GM06990 (cell line): Measurements from ENCODE around the gene RPL37.

ENCODE experiments used
- DNase-seq: peaks from one replicate; pipeline ENCODE4 v3.0.0-alpha.2; 2011; ENCODE audit not compliant: insufficient read length; ENCODE audit errors: extremely low read depth
- H3K27me3 ChIP-seq: replicated peaks from 2 replicates; pipeline ENCODE4 v1.6.0; 2011; ENCODE audit warnings: low read length; ENCODE audit not compliant: control insufficient read depth, insufficient read depth
- H3K36me3 ChIP-seq: 2 replicates; pipeline ENCODE4 v1.5.1; 2011; ENCODE audit warnings: low read length; ENCODE audit not compliant: control insufficient read depth, insufficient read depth
- H3K4me3 ChIP-seq: replicated peaks from 2 replicates; pipeline ENCODE4 v1.5.1; 2011; ENCODE audit warnings: low read depth, mild to moderate bottlenecking, control low read depth, low read length
- CTCF ChIP-seq: IDR thresholded peaks from 2 replicates; pipeline ENCODE4 v1.5.1; 2011; ENCODE audit warnings: low read length, control low read depth, mild to moderate bottlenecking, inconsistent platforms; ENCODE audit not compliant: insufficient read depth, poor library complexity, severe bottlenecking

Gene RPL37

GRCh38 chr5:40779561-40779960, 55.5 kb downstream of the RPL37 start:
- Histone ChIP-seq H3K27me3 (no peaks in the 10 kb centered on the region), H3K36me3 (no peaks in the 10 kb centered on the region; the same call in 1 of the 2 replicates), H3K4me3 (no peak overlapping the region)
- no peak for TF ChIP-seq CTCF
- DNase-seq = no peak

- TF ChIP-seq CTCF = no peak
- Histone ChIP-seq H3K36me3 (no peaks in the 10 kb centered on the region; the same call in none of the 2 replicates), H3K4me3 (no peak overlapping the region), H3K27me3 (no peaks in the 10 kb centered on the region)
- no peak for DNase-seq
Measured at GRCh38 chr5:40778133-40778532, 56.9 kb downstream of the RPL37 start.

- no peak for DNase-seq
- Histone ChIP-seq H3K27me3 (no peaks in the 10 kb centered on the region), H3K4me3 (no peak overlapping the region), H3K36me3 (no peaks in the 10 kb centered on the region; the same call in 1 of the 2 replicates)
- no peak for TF ChIP-seq CTCF
Measured at GRCh38 chr5:40776658-40776977, 58.4 kb downstream of the RPL37 start.

- TF ChIP-seq CTCF = no peak
- no peaks in the 10 kb centered on the region; the same call in 1 of the 2 replicates for H3K36me3 ChIP-seq
- no peak overlapping the region for H3K4me3 ChIP-seq
- H3K27me3 ChIP-seq = no peaks in the 10 kb centered on the region
- no peak for DNase-seq
Measured at GRCh38 chr5:40775846-40776657, 59.0 kb downstream of the RPL37 start.
